ENCODE results near the gene CD151.

The CD151 gene

DNA sequence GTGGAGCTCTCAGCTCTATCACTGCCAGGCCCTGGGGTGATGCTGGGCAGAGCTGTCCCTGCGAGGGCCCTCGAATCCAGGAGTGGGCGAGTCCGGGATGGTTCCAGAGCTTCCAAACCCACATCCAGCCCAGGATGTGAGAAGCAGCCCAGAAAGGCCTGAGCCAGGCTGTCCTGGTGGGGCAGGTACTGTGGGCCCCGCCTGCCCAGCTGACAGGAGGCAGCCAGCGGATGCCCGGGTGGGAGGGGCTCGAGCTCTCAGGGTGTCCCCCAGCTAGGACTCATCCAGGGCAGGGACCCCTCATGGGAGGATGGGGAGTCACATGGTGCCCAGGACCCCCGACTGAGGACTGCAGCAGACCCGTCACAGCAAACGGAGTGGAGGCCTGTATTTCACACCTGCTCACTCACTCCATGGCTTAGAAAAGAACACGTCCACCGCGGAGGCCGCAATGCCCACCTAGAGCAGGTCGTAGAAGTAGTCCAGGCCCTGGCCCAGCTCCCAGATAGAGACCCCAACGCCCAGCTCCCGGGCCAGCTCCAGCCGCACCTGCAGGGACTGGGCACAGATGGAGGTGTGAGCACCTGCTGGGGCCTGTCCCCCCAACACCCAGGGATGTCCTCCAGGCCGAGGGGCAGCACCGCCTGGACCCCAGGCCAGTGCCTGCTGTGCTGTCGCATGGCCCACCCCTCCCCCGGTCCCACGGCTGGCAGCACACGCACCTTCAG is 36.8 kb downstream of the CD151 start:
- no peaks in the 10 kb centered on the region for H3K27me3 ChIP-seq (ENCODE audit: control insufficient read depth, insufficient read depth, low read length)
- H3K4me3 ChIP-seq (ENCODE audit: low read length): no peak overlapping the region
- peaks cover 4% of the 10 kb centered on the region for H3K4me1 ChIP-seq (ENCODE audit: control insufficient read depth, low read depth, low read length)
- no peak overlapping the region for H3K9ac ChIP-seq (ENCODE audit: low read length)
- H3K9me3 ChIP-seq (ENCODE audit: control insufficient read depth, low read depth, low read length): no peaks in the 10 kb centered on the region
- no peak overlapping the region for H3K27ac ChIP-seq (ENCODE audit: low read length)
- no peaks in the 10 kb centered on the region for H3K36me3 ChIP-seq (ENCODE audit: control insufficient read depth, low read depth, low read length)

DNA sequence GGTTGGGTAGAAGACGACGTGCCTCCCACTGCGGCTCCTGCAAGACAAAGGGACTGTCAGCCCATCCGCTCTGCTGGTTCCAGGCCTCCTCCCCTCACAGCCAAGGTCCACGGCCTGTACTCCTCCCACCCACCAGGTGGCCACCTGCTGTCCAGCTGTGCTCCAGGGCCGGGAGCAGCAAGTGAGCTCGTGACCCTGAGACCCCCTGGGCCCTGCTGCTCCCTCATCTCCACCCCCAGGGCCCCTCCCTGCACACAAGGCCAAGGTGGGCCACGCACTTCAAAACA is 37.3 kb downstream of the CD151 start:
- H3K9ac ChIP-seq (ENCODE audit: low read length): no peak overlapping the region
- no peaks in the 10 kb centered on the region for H3K9me3 ChIP-seq (ENCODE audit: control insufficient read depth, low read depth, low read length)
- no peaks in the 10 kb centered on the region for H3K36me3 ChIP-seq (ENCODE audit: control insufficient read depth, low read depth, low read length)
- H3K4me3 ChIP-seq (ENCODE audit: low read length): no peak overlapping the region
- H3K27ac ChIP-seq (ENCODE audit: low read length): no peak overlapping the region
- no peaks in the 10 kb centered on the region for H3K27me3 ChIP-seq (ENCODE audit: control insufficient read depth, insufficient read depth, low read length)
- peaks cover 4% of the 10 kb centered on the region for H3K4me1 ChIP-seq (ENCODE audit: control insufficient read depth, low read depth, low read length)

DNA sequence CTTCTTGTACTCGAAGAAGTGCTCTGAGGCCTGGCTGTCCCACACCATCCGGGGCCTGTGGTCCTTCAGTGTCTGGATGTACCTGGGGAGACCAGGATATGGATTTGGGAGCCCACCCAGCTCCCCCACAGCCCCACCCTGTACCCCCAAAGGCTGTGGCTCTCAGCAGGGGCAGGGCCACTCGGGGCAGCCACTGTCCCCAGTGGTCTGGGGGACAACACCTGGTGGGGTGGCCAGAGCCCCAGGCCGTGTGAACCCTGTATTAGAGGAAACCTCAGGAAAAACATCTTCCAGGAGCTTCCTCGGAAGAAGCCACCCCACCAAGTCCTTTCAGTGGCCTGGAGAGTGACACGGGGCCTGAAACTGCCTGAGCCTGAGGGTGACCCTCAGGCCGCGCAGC is 37.7 kb downstream of the CD151 start:
- H3K4me3 ChIP-seq (ENCODE audit: low read length): no peak overlapping the region
- peaks cover 4% of the 10 kb centered on the region for H3K4me1 ChIP-seq (ENCODE audit: control insufficient read depth, low read depth, low read length)
- no peaks in the 10 kb centered on the region for H3K9me3 ChIP-seq (ENCODE audit: control insufficient read depth, low read depth, low read length)
- H3K27me3 ChIP-seq (ENCODE audit: control insufficient read depth, insufficient read depth, low read length): no peaks in the 10 kb centered on the region
- no peaks in the 10 kb centered on the region for H3K36me3 ChIP-seq (ENCODE audit: control insufficient read depth, low read depth, low read length)
- no peak overlapping the region for H3K9ac ChIP-seq (ENCODE audit: low read length)
- H3K27ac ChIP-seq (ENCODE audit: low read length): no peak overlapping the region

DNA sequence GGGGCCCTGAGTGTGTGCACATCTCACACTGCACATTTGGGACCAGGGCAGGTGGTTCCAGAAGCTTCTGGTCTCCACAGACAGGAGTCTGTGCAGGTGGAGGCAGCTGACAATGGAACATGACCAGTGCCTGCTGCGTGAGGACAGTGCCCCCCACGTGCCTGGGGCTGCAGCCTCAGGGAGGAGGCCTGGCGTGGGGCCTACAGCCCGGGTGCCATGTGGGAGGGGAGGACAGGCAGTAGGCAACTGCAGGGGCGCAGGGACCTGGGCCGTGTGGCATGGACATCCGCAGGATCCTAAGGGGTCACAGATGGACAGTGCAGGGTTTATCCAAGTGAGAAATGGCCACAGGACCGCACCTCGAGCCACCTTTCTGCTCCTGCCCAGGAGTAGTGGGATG is 38.7 kb downstream of the CD151 start:
- Histone ChIP-seq H3K27me3 (ENCODE audit: control insufficient read depth, insufficient read depth, low read length) (no peaks in the 10 kb centered on the region), H3K4me3 (ENCODE audit: low read length) (no peak overlapping the region), H3K27ac (ENCODE audit: low read length) (no peak overlapping the region), H3K4me1 (ENCODE audit: control insufficient read depth, low read depth, low read length) (peaks cover 4% of the 10 kb centered on the region), H3K9ac (ENCODE audit: low read length) (no peak overlapping the region), H3K36me3 (ENCODE audit: control insufficient read depth, low read depth, low read length) (no peaks in the 10 kb centered on the region), H3K9me3 (ENCODE audit: control insufficient read depth, low read depth, low read length) (no peaks in the 10 kb centered on the region)

DNA sequence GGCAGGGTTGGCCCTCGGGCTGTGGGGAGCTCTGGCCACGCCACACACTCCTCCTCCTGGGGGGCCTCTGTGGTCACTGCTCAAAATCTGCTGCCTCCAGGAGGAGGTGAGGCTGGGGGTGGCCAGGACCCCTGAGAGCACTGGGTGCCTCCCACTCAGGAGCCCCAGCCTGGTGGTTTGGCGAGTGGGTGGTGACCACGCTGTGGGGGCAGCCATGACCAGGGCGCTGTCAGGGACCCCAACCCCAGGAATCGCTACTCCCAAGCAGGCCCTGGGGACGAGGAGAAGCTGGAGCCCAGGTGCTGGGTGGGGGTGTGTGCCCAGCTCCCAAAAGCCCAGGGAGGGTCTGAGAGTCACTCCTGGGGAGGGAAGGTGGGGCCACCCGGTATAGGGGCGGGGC is 40.0 kb downstream of the CD151 start:
- Histone ChIP-seq H3K27me3 (ENCODE audit: control insufficient read depth, insufficient read depth, low read length) (no peaks in the 10 kb centered on the region), H3K27ac (ENCODE audit: low read length) (no peak overlapping the region), H3K4me3 (ENCODE audit: low read length) (no peak overlapping the region), H3K36me3 (ENCODE audit: control insufficient read depth, low read depth, low read length) (no peaks in the 10 kb centered on the region), H3K9ac (ENCODE audit: low read length) (no peak overlapping the region), H3K9me3 (ENCODE audit: control insufficient read depth, low read depth, low read length) (no peaks in the 10 kb centered on the region), H3K4me1 (ENCODE audit: control insufficient read depth, low read depth, low read length) (peaks cover 4% of the 10 kb centered on the region)

DNA sequence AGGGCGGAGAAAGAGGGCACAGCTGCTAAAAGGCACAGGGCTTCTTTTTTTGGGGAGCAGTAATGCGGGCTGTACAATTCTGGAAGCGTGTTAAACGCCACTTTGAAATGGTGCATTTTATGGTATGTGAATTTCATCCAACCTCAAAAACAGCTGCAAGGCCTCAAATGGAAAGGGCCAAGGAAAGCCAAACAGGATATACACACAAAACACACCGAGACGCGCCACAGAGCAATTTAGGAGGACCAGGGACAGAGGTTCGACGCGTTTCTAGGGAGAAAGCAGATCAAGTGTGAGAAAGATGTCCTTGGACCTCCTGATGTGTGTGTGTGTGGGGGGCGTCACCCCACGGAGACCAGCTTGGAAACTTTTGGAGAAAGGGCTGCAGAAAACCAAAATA is 41.0 kb downstream of the CD151 start:
- no peaks in the 10 kb centered on the region for H3K9me3 ChIP-seq (ENCODE audit: control insufficient read depth, low read depth, low read length)
- no peaks in the 10 kb centered on the region for H3K36me3 ChIP-seq (ENCODE audit: control insufficient read depth, low read depth, low read length)
- no peak overlapping the region for H3K4me3 ChIP-seq (ENCODE audit: low read length)
- no peak overlapping the region for H3K27ac ChIP-seq (ENCODE audit: low read length)
- no peak overlapping the region for H3K9ac ChIP-seq (ENCODE audit: low read length)
- peaks cover 4% of the 10 kb centered on the region for H3K4me1 ChIP-seq (ENCODE audit: control insufficient read depth, low read depth, low read length)
- H3K27me3 ChIP-seq (ENCODE audit: control insufficient read depth, insufficient read depth, low read length): no peaks in the 10 kb centered on the region

DNA sequence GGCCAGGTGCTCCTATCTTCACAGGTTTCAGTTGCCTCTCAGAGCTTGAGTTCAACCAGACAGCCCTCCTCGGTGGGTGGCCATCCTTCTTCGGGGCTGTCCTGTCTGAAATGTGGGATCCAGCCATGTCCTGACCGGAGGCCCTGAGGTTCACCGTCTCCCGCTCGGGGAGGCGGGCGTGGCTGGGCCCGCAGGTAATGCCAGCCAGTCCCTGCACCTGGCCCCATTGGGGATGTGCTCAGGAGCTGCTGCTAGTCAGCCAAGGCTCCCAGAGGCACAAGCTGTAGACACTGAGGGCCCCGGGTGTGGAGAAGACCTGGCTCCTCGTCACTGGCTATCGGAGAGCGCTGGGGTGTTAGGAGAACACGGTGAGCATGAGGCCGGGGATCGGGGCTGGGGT is 42.5 kb downstream of the CD151 start:
- Histone ChIP-seq H3K27me3 (ENCODE audit: control insufficient read depth, insufficient read depth, low read length) (no peaks in the 10 kb centered on the region), H3K9me3 (ENCODE audit: control insufficient read depth, low read depth, low read length) (no peaks in the 10 kb centered on the region), H3K36me3 (ENCODE audit: control insufficient read depth, low read depth, low read length) (no peaks in the 10 kb centered on the region), H3K4me3 (ENCODE audit: low read length) (no peak overlapping the region), H3K9ac (ENCODE audit: low read length) (no peak overlapping the region), H3K4me1 (ENCODE audit: control insufficient read depth, low read depth, low read length) (peaks cover 2% of the 10 kb centered on the region), H3K27ac (ENCODE audit: low read length) (no peak overlapping the region)

DNA sequence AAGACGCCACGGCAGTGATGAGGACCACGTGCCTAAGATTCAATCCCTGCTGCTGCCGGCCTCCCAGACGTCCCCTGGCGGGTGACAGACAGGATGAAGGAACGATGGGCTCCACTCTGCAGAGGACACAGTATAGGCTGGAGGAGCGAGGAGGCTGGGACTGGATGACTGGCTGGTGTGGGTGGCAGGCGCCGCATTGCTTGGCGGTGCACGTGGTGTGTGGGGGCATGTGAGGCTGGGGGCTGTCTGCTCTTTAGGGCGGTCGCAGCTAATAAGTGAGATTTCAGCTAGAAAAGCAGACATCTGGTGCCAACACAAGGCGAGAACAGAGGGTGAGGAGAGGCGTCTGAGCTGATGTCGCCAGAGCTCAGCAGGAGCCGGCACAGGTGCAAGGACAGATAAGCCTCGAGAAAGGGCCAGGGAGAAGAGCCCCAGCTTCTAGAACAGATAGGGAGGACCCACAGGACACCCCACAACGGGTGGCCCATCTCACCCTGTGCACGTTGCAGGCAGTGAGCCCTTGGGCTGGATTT is 43.1 kb downstream of the CD151 start:
- no peaks in the 10 kb centered on the region for H3K4me1 ChIP-seq (ENCODE audit: control insufficient read depth, low read depth, low read length)
- H3K9ac ChIP-seq (ENCODE audit: low read length): no peak overlapping the region
- H3K4me3 ChIP-seq (ENCODE audit: low read length): no peak overlapping the region
- H3K36me3 ChIP-seq (ENCODE audit: control insufficient read depth, low read depth, low read length): peaks cover under 1% of the 10 kb centered on the region
- no peaks in the 10 kb centered on the region for H3K27me3 ChIP-seq (ENCODE audit: control insufficient read depth, insufficient read depth, low read length)
- H3K9me3 ChIP-seq (ENCODE audit: control insufficient read depth, low read depth, low read length): no peaks in the 10 kb centered on the region
- no peak overlapping the region for H3K27ac ChIP-seq (ENCODE audit: low read length)

DNA sequence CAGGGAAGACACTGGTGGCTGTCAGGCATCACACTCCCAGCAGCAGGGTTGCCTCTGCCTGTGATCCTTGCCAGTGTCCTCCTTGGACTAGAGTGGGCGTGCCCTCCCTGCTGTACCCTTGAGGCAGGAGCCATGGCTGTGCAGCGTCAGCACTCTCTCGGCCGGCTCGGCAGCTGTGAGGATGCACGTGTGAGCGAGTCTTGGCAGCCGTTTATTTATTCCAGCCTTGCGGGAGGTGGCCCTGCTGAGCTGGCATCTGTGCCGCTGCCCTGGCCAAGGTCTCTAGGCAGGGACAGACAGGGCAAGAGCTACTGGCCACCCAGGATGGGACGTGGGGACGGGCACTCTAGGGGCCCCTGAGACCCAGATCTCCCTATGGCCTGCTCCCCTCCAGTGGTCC is 43.8 kb downstream of the CD151 start:
- no peaks in the 10 kb centered on the region for H3K27me3 ChIP-seq (ENCODE audit: control insufficient read depth, insufficient read depth, low read length)
- H3K4me3 ChIP-seq (ENCODE audit: low read length): no peak overlapping the region
- no peaks in the 10 kb centered on the region for H3K4me1 ChIP-seq (ENCODE audit: control insufficient read depth, low read depth, low read length)
- H3K27ac ChIP-seq (ENCODE audit: low read length): no peak overlapping the region
- H3K9me3 ChIP-seq (ENCODE audit: control insufficient read depth, low read depth, low read length): no peaks in the 10 kb centered on the region
- H3K36me3 ChIP-seq (ENCODE audit: control insufficient read depth, low read depth, low read length): peaks cover 4% of the 10 kb centered on the region
- H3K9ac ChIP-seq (ENCODE audit: low read length): no peak overlapping the region

DNA sequence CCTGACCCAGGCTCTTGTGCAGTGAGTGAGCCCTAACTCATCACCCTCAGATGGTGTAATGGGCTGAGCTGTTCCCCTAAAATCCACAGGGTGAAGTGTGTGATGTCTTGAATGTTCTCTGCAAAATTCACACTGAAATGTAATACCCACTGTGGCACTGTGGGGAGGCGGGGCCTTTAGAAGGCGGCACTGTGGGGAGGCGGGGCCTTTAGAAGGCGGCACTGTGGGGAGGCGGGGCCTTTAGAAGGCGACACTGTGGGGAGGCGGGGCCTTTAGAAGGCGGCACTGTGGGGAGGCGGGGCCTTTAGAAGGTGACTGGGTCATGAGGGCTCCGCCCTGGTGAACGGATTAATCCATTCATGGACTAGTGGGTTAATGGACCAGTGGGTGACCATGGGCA is 44.8 kb downstream of the CD151 start:
- Histone ChIP-seq H3K27me3 (ENCODE audit: control insufficient read depth, insufficient read depth, low read length) (no peaks in the 10 kb centered on the region), H3K9ac (ENCODE audit: low read length) (no peak overlapping the region), H3K9me3 (ENCODE audit: control insufficient read depth, low read depth, low read length) (no peaks in the 10 kb centered on the region), H3K27ac (ENCODE audit: low read length) (no peak overlapping the region), H3K4me1 (ENCODE audit: control insufficient read depth, low read depth, low read length) (no peaks in the 10 kb centered on the region), H3K4me3 (ENCODE audit: low read length) (no peak overlapping the region), H3K36me3 (ENCODE audit: control insufficient read depth, low read depth, low read length) (peaks cover 10% of the 10 kb centered on the region)

DNA sequence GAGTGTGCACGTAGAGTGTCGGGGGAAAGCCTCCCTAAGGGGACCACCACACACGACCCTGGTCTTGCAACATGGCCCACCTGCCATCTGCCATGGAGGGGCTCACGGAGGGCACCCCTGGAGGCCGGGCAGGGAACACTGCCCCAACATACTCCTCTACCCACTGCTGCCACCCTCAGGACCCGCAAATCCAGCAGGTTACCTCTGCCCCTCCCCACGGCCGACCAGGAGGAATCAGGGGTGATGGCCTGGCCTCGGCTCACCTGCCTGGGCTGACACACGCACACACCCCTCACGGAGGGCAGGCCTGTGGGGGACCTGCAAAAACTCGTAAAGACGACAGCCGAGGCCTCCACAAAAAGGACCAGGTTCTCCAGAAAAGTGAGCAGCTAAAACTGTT is 47.7 kb downstream of the CD151 start:
- Histone ChIP-seq H3K27me3 (ENCODE audit: control insufficient read depth, insufficient read depth, low read length) (no peaks in the 10 kb centered on the region), H3K36me3 (ENCODE audit: control insufficient read depth, low read depth, low read length) (peaks cover 10% of the 10 kb centered on the region), H3K9ac (ENCODE audit: low read length) (no peak overlapping the region), H3K27ac (ENCODE audit: low read length) (no peak overlapping the region), H3K9me3 (ENCODE audit: control insufficient read depth, low read depth, low read length) (no peaks in the 10 kb centered on the region), H3K4me1 (ENCODE audit: control insufficient read depth, low read depth, low read length) (no peaks in the 10 kb centered on the region), H3K4me3 (ENCODE audit: low read length) (no peak overlapping the region)

DNA sequence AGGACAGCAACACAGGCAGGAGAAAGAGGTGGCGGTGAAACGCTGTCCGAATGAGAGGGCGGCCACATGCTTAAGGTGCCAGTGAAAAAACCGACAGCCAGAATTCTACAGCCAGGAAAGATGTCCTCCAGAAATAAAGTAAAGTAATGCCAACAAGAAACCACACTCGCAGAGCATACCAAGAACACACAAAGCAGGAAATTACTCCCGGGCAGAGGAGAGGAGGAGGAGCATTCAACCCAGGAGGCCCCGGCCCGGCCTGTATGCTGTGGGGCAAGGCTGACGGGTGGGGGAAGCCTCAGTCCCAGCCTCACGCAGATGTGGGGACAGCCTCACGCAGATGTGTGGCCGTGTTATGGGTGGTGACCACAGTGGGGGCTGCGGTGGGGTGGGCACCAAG is 49.8 kb downstream of the CD151 start:
- Histone ChIP-seq H3K27me3 (ENCODE audit: control insufficient read depth, insufficient read depth, low read length) (no peaks in the 10 kb centered on the region), H3K27ac (ENCODE audit: low read length) (no peak overlapping the region), H3K9me3 (ENCODE audit: control insufficient read depth, low read depth, low read length) (no peaks in the 10 kb centered on the region), H3K36me3 (ENCODE audit: control insufficient read depth, low read depth, low read length) (peaks cover 10% of the 10 kb centered on the region), H3K4me3 (ENCODE audit: low read length) (no peak overlapping the region), H3K9ac (ENCODE audit: low read length) (no peak overlapping the region), H3K4me1 (ENCODE audit: control insufficient read depth, low read depth, low read length) (no peaks in the 10 kb centered on the region)
